HepG2 (cell line): ENCODE data around the gene ANTXR1. TPM values are rescaled to one million over a fixed set of nuclear protein-coding genes. Genes with fewer than 3 reads are reported as not detected.

Experiments
- ATAC-seq: fragments of 200-7000 bp; cut with Tn5 transposase; 3 replicates; pipeline ENCODE4 v1.9.1; 2020; ENCODE audit warnings: mild to moderate bottlenecking, moderate library complexity
- BruUV-seq: library from RNA; stranded (reverse); fragments of 400-500 nt; replicated peaks from 2 replicates; lab custom pipeline; 2021; lab: Mats Ljungman, UMichigan
- CTCF ChIA-PET: fragments of 300-600 bp; formaldehyde crosslinking; extraction: SDS; loops from one replicate; lab custom pipeline; 2021; ENCODE audit warnings: low total read pairs, inconsistent platforms, low intra/inter-chr PET ratio; lab: Yijun Ruan, JAX
- POLR2A ChIA-PET: fragments of 350-600 bp; sonication (Branson Sonifier 250); formaldehyde crosslinking; loops from one replicate; lab custom pipeline; 2020; ENCODE audit warnings: antibody characterized with exemption, inconsistent platforms; lab: Yijun Ruan, JAX
- DNase-seq: peaks from one replicate; pipeline ENCODE4 v3.0.0-alpha.2; 2015; ENCODE audit warnings: low spot score
- FAIRE-seq: peaks from 3 replicates; lab custom pipeline; 2011; peaks lifted over from hg19 to GRCh38; lab: Jason Lieb, UNC
- H2AFZ ChIP-seq: one replicate; pipeline ENCODE4 v1.6.1; 2011; ENCODE audit warnings: low read length, inconsistent platforms
- H3K27ac ChIP-seq: fragments of 300-600 bp; 3 replicates; pipeline ENCODE4 v1.8.0; 2011; ENCODE audit warnings: mixed run types, mild to moderate bottlenecking, mixed read lengths, low read length, inconsistent platforms; ENCODE audit not compliant: insufficient read depth; ENCODE audit errors: extremely low read length
- H3K27me3 ChIP-seq, 2 experiments: fragments of 200-600 bp in 1 of 2; 2 replicates in 1 of 2; 3 replicates in 1 of 2; pipeline versions ENCODE4 v1.6.0 to v1.8.0; 2011; ENCODE audit warnings: low read length in 2 of 2, mild to moderate bottlenecking in 2 of 2, moderate library complexity in 2 of 2, inconsistent platforms in 1 of 2; ENCODE audit not compliant: insufficient read depth in 2 of 2, control insufficient read depth in 1 of 2
- H3K36me3 ChIP-seq, 2 experiments: fragments of 200-600 bp in 1 of 2; replicated peaks in 1 of 2; 2 replicates in 1 of 2; 3 replicates in 1 of 2; pipeline versions ENCODE4 v1.5.1 to v1.8.0; 2011; ENCODE audit warnings: low read length in 2 of 2, inconsistent platforms in 1 of 2; ENCODE audit not compliant: insufficient read depth in 2 of 2, control insufficient read depth in 1 of 2
- H3K4me1 ChIP-seq: 2 replicates; pipeline ENCODE4 v1.5.1; 2012; ENCODE audit warnings: low read length, inconsistent platforms; ENCODE audit not compliant: insufficient read depth
- H3K4me2 ChIP-seq: 2 replicates; pipeline ENCODE4 v1.6.0; 2011; ENCODE audit warnings: low read depth, low read length, inconsistent platforms
- H3K4me3 ChIP-seq, 3 experiments: fragments of 200-600 bp in 1 of 3; sonication (generic), shearing (Covaris generic) in 1 of 3; replicated peaks in 1 of 3; 2 replicates each; pipeline ENCODE4 v1.5.1; 2011 to 2016; ENCODE audit warnings: low read length in 3 of 3, inconsistent platforms in 2 of 3, low read depth in 2 of 3, mild to moderate bottlenecking in 2 of 3, control low read depth in 1 of 3, mixed read lengths in 1 of 3; ENCODE audit not compliant: insufficient read depth in 1 of 3
- H3K79me2 ChIP-seq: one replicate; pipeline ENCODE4 v1.6.1; 2011; ENCODE audit warnings: low read length, inconsistent platforms; ENCODE audit not compliant: insufficient read depth
- H3K9ac ChIP-seq: 2 replicates; pipeline ENCODE4 v1.6.0; 2011; ENCODE audit warnings: mild to moderate bottlenecking, low read depth, low read length, inconsistent platforms; ENCODE audit not compliant: insufficient read depth
- H3K9me3 ChIP-seq: 2 replicates; pipeline ENCODE4 v1.5.1; 2012; ENCODE audit warnings: mild to moderate bottlenecking, low read length
- H4K20me1 ChIP-seq: 2 replicates; pipeline ENCODE4 v1.6.0; 2011; ENCODE audit warnings: inconsistent platforms, mild to moderate bottlenecking, low read length, moderate library complexity; ENCODE audit not compliant: insufficient read depth
- CEBPB ChIP-seq: IDR thresholded peaks from 2 replicates; pipeline ENCODE4 v1.6.1; 2011; ENCODE audit warnings: low read depth, low read length, improper control_type of control experiment, borderline replicate concordance
- CTCF ChIP-seq: sonication (generic); formaldehyde crosslinking; IDR thresholded peaks from 2 replicates; pipeline ENCODE4 v1.5.0; 2020; ENCODE audit warnings: mild to moderate bottlenecking, missing genetic modification reagents, moderate library complexity
- FOXK2 ChIP-seq: fragments of 450-650 bp; IDR thresholded peaks from 2 replicates; pipeline ENCODE4 v1.6.1; 2016
- MIXL1 ChIP-seq: IDR thresholded peaks from 2 replicates; pipeline ENCODE4 v1.6.1; 2016
- PHF5A ChIP-seq: IDR thresholded peaks from one replicate; pipeline ENCODE4 v1.6.1; 2018; ENCODE audit warnings: low read depth, missing genetic modification reagents; ENCODE audit not compliant: unreplicated experiment
- SP4 ChIP-seq: sonication (generic); formaldehyde crosslinking; IDR thresholded peaks from 2 replicates; pipeline ENCODE4 v1.8.1; 2023; ENCODE audit warnings: mild to moderate bottlenecking, missing genetic modification reagents
- TFE3 ChIP-seq: IDR thresholded peaks from 2 replicates; pipeline ENCODE4 v1.6.1; 2016
- ZNF124 ChIP-seq: sonication (generic); formaldehyde crosslinking; IDR thresholded peaks from 2 replicates; pipeline ENCODE4 v1.4.0; 2020; ENCODE audit warnings: missing genetic modification reagents
- ZNF17 ChIP-seq: sonication (generic); formaldehyde crosslinking; IDR thresholded peaks from 2 replicates; pipeline ENCODE4 v1.5.0; 2020; ENCODE audit warnings: mild to moderate bottlenecking, missing genetic modification reagents
- ZNF678 ChIP-seq: sonication (generic); formaldehyde crosslinking; IDR thresholded peaks from 2 replicates; pipeline ENCODE4 v1.4.0; 2020; ENCODE audit warnings: mild to moderate bottlenecking, missing genetic modification reagents
- ZNF773 ChIP-seq: sonication (generic); formaldehyde crosslinking; IDR thresholded peaks from 2 replicates; pipeline ENCODE4 v1.4.0; 2020; ENCODE audit warnings: missing genetic modification reagents, borderline replicate concordance
- WGBS: methylation state at CpG from one replicate; pipeline ENCODE4 v1.1.6; 2017; ENCODE audit warnings: low lambda C conversion rate; 5-methylcytosine and 5-hydroxymethylcytosine counted together
- in situ Hi-C: cut with HindIII; loops from 2 replicates; pipeline ENCODE4 v1.10.0; 2017; ENCODE audit warnings: low pct_unique_long_range_greater_than_20kb; ENCODE audit not compliant: extremely low pct_ligation_motif_present
- intact Hi-C: fragments of 100-400 bp; cut with micrococcal nuclease; formaldehyde crosslinking; loops from one replicate; pipeline ENCODE4 v1.10.0; 2022; ENCODE audit not compliant: unreplicated experiment
- polyA plus RNA-seq, 8 experiments: library from polyadenylated mRNA; depleted of rRNA in 3 of 8; stranded (reverse) in 7 of 8; unstranded in 1 of 8; fragments of >200 nt; fragmentation: Illumina TruSeq in 4 of 8; extraction: Trizol in 4 of 8; gene quantifications; 2 replicates each; pipeline versions ENCODE4 v1.2.1 to v1.2.3, GENCODE V29; 2011 to 2016; ENCODE audit warnings: low read depth in 4 of 8, missing spikeins in 1 of 8, mixed read lengths in 1 of 8; ENCODE audit not compliant: insufficient read depth in 1 of 8
- total RNA-seq, 5 experiments: library from RNA; depleted of rRNA; stranded (reverse); fragments of >200 nt; fragmentation: Illumina TruSeq; extraction: Trizol; gene quantifications; 2 replicates each; pipeline ENCODE4 v1.2.3, GENCODE V29; 2016; ENCODE audit warnings: low read depth in 1 of 5
- TF ChIP-seq, protein P1 (sequence below): IDR thresholded peaks from 2 replicates; pipeline ENCODE4 v1.6.1; 2018; ENCODE audit warnings: missing genetic modification reagents, mild to moderate bottlenecking, missing compliant biosample characterization
- TF ChIP-seq, protein P2 (sequence below): sonication (generic); formaldehyde crosslinking; IDR thresholded peaks from 2 replicates; pipeline ENCODE4 v1.4.0; 2020; ENCODE audit warnings: missing genetic modification reagents
- TF ChIP-seq, protein P3 (sequence below): sonication (generic); formaldehyde crosslinking; IDR thresholded peaks from 2 replicates; pipeline ENCODE4 v1.5.0; 2020; ENCODE audit warnings: missing genetic modification reagents

The ANTXR1 gene
- total and polyA plus RNA-seq, 2 of the 13 experiments (the other 11 are each of a cell fraction or from before 2014, with no cell fraction given), result 4.5 to 12.7 TPM

DNA sequence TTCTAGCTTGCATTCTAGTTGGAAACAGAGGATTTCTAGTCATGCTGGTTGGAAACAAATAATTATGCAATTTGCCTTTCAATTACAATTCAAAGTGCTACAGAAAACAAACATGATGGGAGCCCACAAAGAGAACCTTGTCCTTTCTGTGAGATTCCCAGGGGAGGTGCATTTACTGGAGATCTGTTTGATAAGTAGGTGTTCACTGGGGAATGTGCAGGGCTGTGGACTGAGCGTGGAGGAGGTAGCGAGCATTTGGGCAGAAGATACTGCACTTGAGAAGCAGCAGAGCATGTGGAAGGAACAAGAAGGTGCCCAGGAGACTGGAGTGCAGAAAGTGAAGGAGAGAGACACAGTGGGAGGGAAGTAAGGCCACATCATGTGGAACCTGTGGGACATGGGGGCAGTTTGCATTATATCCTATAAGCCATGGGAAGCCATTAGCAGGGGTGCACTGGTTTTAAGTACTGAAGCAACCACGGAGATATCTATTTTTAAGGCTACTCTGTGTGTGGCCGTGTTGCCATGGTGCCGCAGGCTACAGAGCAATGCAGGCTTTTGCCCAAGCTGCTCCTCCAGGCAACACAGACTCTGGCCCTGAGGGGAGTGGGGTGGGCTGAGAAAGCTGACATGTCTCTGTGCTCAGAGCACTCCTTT lies 154.0 kb downstream of the ANTXR1 start:
- DNase-seq, result peak; percentile 99
- peak overlapping the region in 1 of 3 experiments; percentile 47; a peak in 2 of 6 replicates for H3K4me3 ChIP-seq
- H3K27ac ChIP-seq, result peak overlapping the region; percentile 82
- no peaks in the 10 kb centered on the region for H3K9me3 ChIP-seq
- H3K4me1 ChIP-seq, result peaks cover 83% of the 10 kb centered on the region
- peak overlapping the region; percentile 60 for H3K9ac ChIP-seq
- FAIRE-seq, result peak; percentile 86
- H4K20me1 ChIP-seq, result no peaks in the 10 kb centered on the region
- peak overlapping the region; percentile 75 for H3K4me2 ChIP-seq
- peak; percentile 97 for ATAC-seq
- intact Hi-C loops (loop anchor here (2.0 kb wide), 1 partner anchor 50 kb away; no protein-coding TSS in a partner anchor), in situ Hi-C loops (loop anchor here (5.0 kb wide), 1 partner anchor 135 kb away; no protein-coding TSS in a partner anchor)
- H2AFZ ChIP-seq, result no peak overlapping the region
- BruUV-seq, result TSS peak; percentile 58
- WGBS, result 24% methylated on average over 5 of the region's 5 CpGs
- H3K79me2 ChIP-seq, result no peaks in the 10 kb centered on the region
- POLR2A ChIA-PET, result interaction anchor here (0.6 to 2.3 kb wide), 6 partner anchors 10 to 84 kb away, joined by 3 to 46 read pairs (median 4); no protein-coding TSS in a partner anchor
- H3K27me3 ChIP-seq, result no peaks in the 10 kb centered on the region
- CTCF ChIA-PET, result no interaction called here
- peaks cover 0 to 1% of the 10 kb centered on the region in 2 experiments; a peak in 1 of 5 replicates for H3K36me3 ChIP-seq
- TF ChIP-seq ZNF17 (CRISPR knock-in tag) (no peak), TFE3 (CRISPR knock-in tag) (peak; percentile 74; the same call in 1 of the 2 replicates), FOXK2 (0 out of 2 replicates have a peak, but pooled peaks have one; percentile 35), CTCF (CRISPR knock-in tag) (no peak), PHF5A (CRISPR knock-in tag) (peak; percentile 47), ZNF773 (CRISPR knock-in tag) (no peak), ZNF124 (CRISPR knock-in tag) (peak; percentile 21; the same call in 1 of the 2 replicates), SP4 (CRISPR knock-in tag) (peak; percentile 50; the same call in 1 of the 2 replicates), MIXL1 (CRISPR knock-in tag) (peak; percentile 83), ZNF678 (no peak), CEBPB (peak; percentile 90)
- TF ChIP-seq, protein P1, sequence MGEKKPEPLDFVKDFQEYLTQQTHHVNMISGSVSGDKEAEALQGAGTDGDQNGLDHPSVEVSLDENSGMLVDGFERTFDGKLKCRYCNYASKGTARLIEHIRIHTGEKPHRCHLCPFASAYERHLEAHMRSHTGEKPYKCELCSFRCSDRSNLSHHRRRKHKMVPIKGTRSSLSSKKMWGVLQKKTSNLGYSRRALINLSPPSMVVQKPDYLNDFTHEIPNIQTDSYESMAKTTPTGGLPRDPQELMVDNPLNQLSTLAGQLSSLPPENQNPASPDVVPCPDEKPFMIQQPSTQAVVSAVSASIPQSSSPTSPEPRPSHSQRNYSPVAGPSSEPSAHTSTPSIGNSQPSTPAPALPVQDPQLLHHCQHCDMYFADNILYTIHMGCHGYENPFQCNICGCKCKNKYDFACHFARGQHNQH, result peak; percentile 42; the same call in 1 of the 2 replicates
- TF ChIP-seq, protein P2, sequence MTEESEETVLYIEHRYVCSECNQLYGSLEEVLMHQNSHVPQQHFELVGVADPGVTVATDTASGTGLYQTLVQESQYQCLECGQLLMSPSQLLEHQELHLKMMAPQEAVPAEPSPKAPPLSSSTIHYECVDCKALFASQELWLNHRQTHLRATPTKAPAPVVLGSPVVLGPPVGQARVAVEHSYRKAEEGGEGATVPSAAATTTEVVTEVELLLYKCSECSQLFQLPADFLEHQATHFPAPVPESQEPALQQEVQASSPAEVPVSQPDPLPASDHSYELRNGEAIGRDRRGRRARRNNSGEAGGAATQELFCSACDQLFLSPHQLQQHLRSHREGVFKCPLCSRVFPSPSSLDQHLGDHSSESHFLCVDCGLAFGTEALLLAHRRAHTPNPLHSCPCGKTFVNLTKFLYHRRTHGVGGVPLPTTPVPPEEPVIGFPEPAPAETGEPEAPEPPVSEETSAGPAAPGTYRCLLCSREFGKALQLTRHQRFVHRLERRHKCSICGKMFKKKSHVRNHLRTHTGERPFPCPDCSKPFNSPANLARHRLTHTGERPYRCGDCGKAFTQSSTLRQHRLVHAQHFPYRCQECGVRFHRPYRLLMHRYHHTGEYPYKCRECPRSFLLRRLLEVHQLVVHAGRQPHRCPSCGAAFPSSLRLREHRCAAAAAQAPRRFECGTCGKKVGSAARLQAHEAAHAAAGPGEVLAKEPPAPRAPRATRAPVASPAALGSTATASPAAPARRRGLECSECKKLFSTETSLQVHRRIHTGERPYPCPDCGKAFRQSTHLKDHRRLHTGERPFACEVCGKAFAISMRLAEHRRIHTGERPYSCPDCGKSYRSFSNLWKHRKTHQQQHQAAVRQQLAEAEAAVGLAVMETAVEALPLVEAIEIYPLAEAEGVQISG (CRISPR knock-in tag), result peak; percentile 57; the same call in 1 of the 2 replicates
- TF ChIP-seq, protein P3, sequence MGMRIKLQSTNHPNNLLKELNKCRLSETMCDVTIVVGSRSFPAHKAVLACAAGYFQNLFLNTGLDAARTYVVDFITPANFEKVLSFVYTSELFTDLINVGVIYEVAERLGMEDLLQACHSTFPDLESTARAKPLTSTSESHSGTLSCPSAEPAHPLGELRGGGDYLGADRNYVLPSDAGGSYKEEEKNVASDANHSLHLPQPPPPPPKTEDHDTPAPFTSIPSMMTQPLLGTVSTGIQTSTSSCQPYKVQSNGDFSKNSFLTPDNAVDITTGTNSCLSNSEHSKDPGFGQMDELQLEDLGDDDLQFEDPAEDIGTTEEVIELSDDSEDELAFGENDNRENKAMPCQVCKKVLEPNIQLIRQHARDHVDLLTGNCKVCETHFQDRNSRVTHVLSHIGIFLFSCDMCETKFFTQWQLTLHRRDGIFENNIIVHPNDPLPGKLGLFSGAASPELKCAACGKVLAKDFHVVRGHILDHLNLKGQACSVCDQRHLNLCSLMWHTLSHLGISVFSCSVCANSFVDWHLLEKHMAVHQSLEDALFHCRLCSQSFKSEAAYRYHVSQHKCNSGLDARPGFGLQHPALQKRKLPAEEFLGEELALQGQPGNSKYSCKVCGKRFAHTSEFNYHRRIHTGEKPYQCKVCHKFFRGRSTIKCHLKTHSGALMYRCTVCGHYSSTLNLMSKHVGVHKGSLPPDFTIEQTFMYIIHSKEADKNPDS (CRISPR knock-in tag), result 0 out of 2 replicates have a peak, but pooled peaks have one; percentile 9
